PC-3 (cell line): ENCODE data around the gene CDA. TPM values are rescaled to one million over a fixed set of nuclear protein-coding genes. Genes with fewer than 3 reads are reported as not detected.

ENCODE experiments used
- ATAC-seq: fragments of 200-7000 bp; cut with Tn5 transposase; 2 replicates; pipeline ENCODE4 v1.9.1; 2020; ENCODE audit warnings: mild to moderate bottlenecking, moderate library complexity
- BruUV-seq: library from RNA; stranded (reverse); fragments of 400-500 nt; replicated peaks from 2 replicates; lab custom pipeline; 2021; lab: Mats Ljungman, UMichigan
- CTCF ChIA-PET: fragments of 300-600 bp; sonication (Branson Sonifier 250); formaldehyde crosslinking; loops from one replicate; lab custom pipeline; 2022; ENCODE audit warnings: antibody characterized with exemption; lab: Charles Lee
- POLR2A ChIA-PET: fragments of 300-600 bp; sonication (Branson Sonifier 250); formaldehyde crosslinking; loops from one replicate; lab custom pipeline; 2022; ENCODE audit warnings: antibody characterized with exemption; ENCODE audit not compliant: unreplicated experiment; lab: Charles Lee
- DNase-seq: peaks from one replicate; pipeline ENCODE4 v3.0.0-alpha.2; 2015
- H2AFZ ChIP-seq: fragments of 300-600 bp; sonication (generic); 2 replicates; pipeline ENCODE4 v1.6.0; 2016; ENCODE audit warnings: antibody characterized with exemption, low read length
- H3F3A ChIP-seq: fragments of 300-600 bp; sonication (generic); one replicate; pipeline ENCODE4 v1.6.0; 2017; ENCODE audit warnings: antibody characterized with exemption, low read length, control low read depth, mild to moderate bottlenecking; ENCODE audit not compliant: unreplicated experiment
- H3K27ac ChIP-seq: fragments of 300-600 bp; sonication (generic); 2 replicates; pipeline ENCODE4 v1.5.1; 2016; ENCODE audit warnings: mild to moderate bottlenecking, low read length
- H3K27me3 ChIP-seq: fragments of 300-600 bp; sonication (generic); 2 replicates; pipeline ENCODE4 v1.6.1; 2016; ENCODE audit warnings: low read length, mixed read lengths
- H3K36me3 ChIP-seq: fragments of 300-600 bp; sonication (generic); 2 replicates; pipeline ENCODE4 v1.6.1; 2016; ENCODE audit warnings: low read depth, mixed run types, low read length, mixed read lengths
- H3K4me1 ChIP-seq: fragments of 300-600 bp; sonication (generic); 2 replicates; pipeline ENCODE4 v1.5.1; 2016; ENCODE audit warnings: low read length; ENCODE audit not compliant: insufficient read depth
- H3K4me2 ChIP-seq: fragments of 300-600 bp; sonication (generic); 2 replicates; pipeline ENCODE4 v1.6.0; 2016; ENCODE audit warnings: low read length
- H3K4me3 ChIP-seq: fragments of 300-600 bp; sonication (generic); 2 replicates; pipeline ENCODE4 v1.5.1; 2016; ENCODE audit warnings: mild to moderate bottlenecking, low read length, mixed read lengths
- H3K79me2 ChIP-seq: fragments of 300-600 bp; sonication (generic); 2 replicates; pipeline ENCODE4 v1.6.1; 2017; ENCODE audit warnings: low read length, mixed read lengths
- H3K9ac ChIP-seq: fragments of 300-600 bp; sonication (generic); 2 replicates; pipeline ENCODE4 v1.6.0; 2016; ENCODE audit warnings: mild to moderate bottlenecking, low read length
- H3K9me2 ChIP-seq: fragments of 300-600 bp; sonication (generic); replicated peaks from 2 replicates; pipeline ENCODE4 v1.6.1; 2016; ENCODE audit warnings: mixed run types, low read length, mixed read lengths
- H3K9me3 ChIP-seq: fragments of 300-600 bp; sonication (generic); 2 replicates; pipeline ENCODE4 v1.6.1; 2016; ENCODE audit warnings: low read length, mixed read lengths
- H4K20me1 ChIP-seq: fragments of 300-600 bp; sonication (generic); 2 replicates; pipeline ENCODE4 v1.6.1; 2016; ENCODE audit warnings: low read length, mixed read lengths
- EZH2 ChIP-seq: fragments of 300-600 bp; sonication (generic); IDR thresholded peaks from one replicate; pipeline ENCODE4 v1.6.1; 2017; ENCODE audit warnings: antibody characterized with exemption, mild to moderate bottlenecking, low read length; ENCODE audit not compliant: unreplicated experiment
- EZH2phosphoT487 ChIP-seq: fragments of 300-600 bp; sonication (generic); IDR thresholded peaks from 2 replicates; pipeline ENCODE4 v1.6.1; 2018; ENCODE audit warnings: mild to moderate bottlenecking, antibody characterized with exemption, low read length, borderline replicate concordance
- intact Hi-C: fragments of 100-400 bp; cut with micrococcal nuclease; formaldehyde crosslinking; loops from 2 replicates; pipeline ENCODE4 v1.9.0; 2023
- total RNA-seq: library from RNA; depleted of rRNA; stranded (reverse); fragments of >200 nt; gene quantifications from 2 replicates; pipeline ENCODE4 v1.2.3, GENCODE V29; 2014
- TF ChIP-seq, protein P1 (sequence below): fragments of 300-600 bp; sonication (generic); conservative IDR thresholded peaks from 2 replicates; pipeline ENCODE4 v1.5.1; 2017; ENCODE audit warnings: antibody characterized with exemption, low read depth, mild to moderate bottlenecking, low read length

CDA gene
- total RNA-seq, 1 experiment from 2014 or later: 36.3 TPM

DNA sequence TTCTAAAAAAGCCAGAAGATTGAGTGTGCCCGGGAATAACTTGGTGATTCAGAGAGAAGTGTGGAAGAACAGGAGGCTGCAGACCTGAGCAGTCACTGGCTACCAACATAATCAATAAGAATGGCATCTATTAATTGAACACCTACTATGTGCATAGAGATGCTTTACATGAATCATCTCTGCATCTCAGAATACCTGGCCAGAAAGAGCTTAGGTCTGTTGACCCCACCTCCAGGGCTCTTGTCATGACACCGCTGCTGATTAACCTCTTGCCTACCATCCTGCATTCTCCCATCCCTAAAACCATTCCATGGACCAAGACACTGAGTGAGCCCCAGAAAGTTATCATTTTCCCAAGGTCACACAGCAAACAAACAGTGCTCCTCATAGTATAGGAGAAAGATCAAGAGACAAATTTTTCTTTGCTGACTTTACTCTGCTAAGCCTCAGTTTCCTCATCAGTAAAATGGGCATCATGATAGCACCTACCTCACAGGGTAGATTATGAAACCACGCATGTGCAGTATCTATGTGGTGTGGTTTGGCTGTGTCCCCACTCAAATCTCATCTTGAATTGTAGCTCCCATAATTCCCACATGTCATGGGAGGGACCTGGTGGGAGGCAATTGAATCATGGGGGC is 28.1 kb downstream of the CDA start:
- no peak for ATAC-seq
- H3F3A ChIP-seq: peaks cover 5% of the 10 kb centered on the region
- no peaks in the 10 kb centered on the region for H3K27me3 ChIP-seq
- no peak overlapping the region for H3K9ac ChIP-seq
- H3K79me2 ChIP-seq: no peaks in the 10 kb centered on the region
- H3K4me1 ChIP-seq: peaks cover 25% of the 10 kb centered on the region
- H3K36me3 ChIP-seq: peaks cover 6% of the 10 kb centered on the region
- no TSS peak for BruUV-seq
- no peak overlapping the region for H3K4me2 ChIP-seq
- no peak for TF ChIP-seq EZH2
- ChIA-PET POLR2A (no interaction called here), CTCF (no interaction called here)
- DNase-seq: no peak
- intact Hi-C loops: no loop called here
- no peaks in the 10 kb centered on the region for H3K9me3 ChIP-seq
- no peaks in the 10 kb centered on the region for H4K20me1 ChIP-seq
- H3K9me2 ChIP-seq: no peaks in the 10 kb centered on the region
- H3K27ac ChIP-seq: no peak overlapping the region
- no peak overlapping the region for H3K4me3 ChIP-seq
- no peak overlapping the region for H2AFZ ChIP-seq

DNA sequence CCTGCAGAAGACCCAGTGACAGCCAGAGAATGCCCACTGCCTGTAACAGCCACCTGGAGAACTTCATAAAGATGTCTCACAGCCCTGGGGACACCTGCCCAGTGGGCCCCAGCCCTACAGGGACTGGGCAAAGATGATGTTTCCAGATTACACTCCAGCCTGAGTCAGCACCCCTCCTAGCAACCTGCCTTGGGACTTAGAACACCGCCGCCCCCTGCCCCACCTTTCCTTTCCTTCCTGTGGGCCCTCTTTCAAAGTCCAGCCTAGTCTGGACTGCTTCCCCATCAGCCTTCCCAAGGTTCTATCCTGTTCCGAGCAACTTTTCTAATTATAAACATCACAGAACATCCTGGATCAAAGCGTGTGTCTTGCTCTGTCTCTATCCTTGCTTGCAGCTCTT is 29.7 kb downstream of the CDA start:
- Histone ChIP-seq H3K9me3 (no peaks in the 10 kb centered on the region), H3K4me1 (peaks cover 13% of the 10 kb centered on the region), H3K27ac (no peak overlapping the region), H3K4me3 (no peak overlapping the region), H3K27me3 (no peaks in the 10 kb centered on the region), H3K36me3 (peaks cover 6% of the 10 kb centered on the region), H3F3A (peaks cover 5% of the 10 kb centered on the region), H3K79me2 (no peaks in the 10 kb centered on the region), H3K4me2 (no peak overlapping the region), H3K9me2 (no peaks in the 10 kb centered on the region), H4K20me1 (no peaks in the 10 kb centered on the region), H3K9ac (no peak overlapping the region), H2AFZ (no peak overlapping the region)
- no peak for ATAC-seq
- DNase-seq: no peak
- CTCF ChIA-PET: no interaction called here
- POLR2A ChIA-PET: no interaction called here
- TF ChIP-seq EZH2 (no peak), EZH2phosphoT487 (no peak)
- TF ChIP-seq, protein P1, sequence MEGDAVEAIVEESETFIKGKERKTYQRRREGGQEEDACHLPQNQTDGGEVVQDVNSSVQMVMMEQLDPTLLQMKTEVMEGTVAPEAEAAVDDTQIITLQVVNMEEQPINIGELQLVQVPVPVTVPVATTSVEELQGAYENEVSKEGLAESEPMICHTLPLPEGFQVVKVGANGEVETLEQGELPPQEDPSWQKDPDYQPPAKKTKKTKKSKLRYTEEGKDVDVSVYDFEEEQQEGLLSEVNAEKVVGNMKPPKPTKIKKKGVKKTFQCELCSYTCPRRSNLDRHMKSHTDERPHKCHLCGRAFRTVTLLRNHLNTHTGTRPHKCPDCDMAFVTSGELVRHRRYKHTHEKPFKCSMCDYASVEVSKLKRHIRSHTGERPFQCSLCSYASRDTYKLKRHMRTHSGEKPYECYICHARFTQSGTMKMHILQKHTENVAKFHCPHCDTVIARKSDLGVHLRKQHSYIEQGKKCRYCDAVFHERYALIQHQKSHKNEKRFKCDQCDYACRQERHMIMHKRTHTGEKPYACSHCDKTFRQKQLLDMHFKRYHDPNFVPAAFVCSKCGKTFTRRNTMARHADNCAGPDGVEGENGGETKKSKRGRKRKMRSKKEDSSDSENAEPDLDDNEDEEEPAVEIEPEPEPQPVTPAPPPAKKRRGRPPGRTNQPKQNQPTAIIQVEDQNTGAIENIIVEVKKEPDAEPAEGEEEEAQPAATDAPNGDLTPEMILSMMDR: no peak
- no TSS peak for BruUV-seq
- intact Hi-C loops: no loop called here

DNA sequence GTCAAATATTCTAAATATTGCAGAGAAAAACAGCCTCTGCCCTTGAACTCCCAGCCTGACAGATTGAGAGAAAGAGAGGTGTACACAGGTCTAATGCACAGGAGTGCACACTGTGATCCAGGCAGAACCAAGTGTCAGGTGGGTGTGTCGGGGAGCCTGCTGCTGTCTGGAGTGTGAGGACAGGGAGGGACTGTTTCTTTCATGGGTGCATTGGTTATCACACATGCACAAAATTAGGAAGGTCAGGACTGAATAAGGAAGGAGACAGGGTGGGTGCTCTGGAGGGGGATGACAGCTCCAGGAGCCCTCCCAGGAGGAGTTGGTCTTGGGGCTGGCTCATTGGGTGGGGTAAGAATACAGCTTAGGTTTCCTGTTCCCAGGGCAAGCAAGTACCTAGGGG is 31.1 kb downstream of the CDA start:
- Histone ChIP-seq H3K27ac (no peak overlapping the region), H4K20me1 (no peaks in the 10 kb centered on the region), H3K4me1 (peaks cover 4% of the 10 kb centered on the region; the same call in 1 of the 2 replicates), H3K9ac (no peak overlapping the region), H3K79me2 (no peaks in the 10 kb centered on the region), H3K4me3 (no peak overlapping the region), H3K4me2 (no peak overlapping the region), H3K27me3 (no peaks in the 10 kb centered on the region), H3K36me3 (peaks cover 3% of the 10 kb centered on the region), H2AFZ (no peak overlapping the region), H3K9me2 (no peaks in the 10 kb centered on the region), H3K9me3 (no peaks in the 10 kb centered on the region), H3F3A (no peaks in the 10 kb centered on the region)
- ATAC-seq (no peak), DNase-seq (no peak)
- BruUV-seq: no TSS peak
- POLR2A ChIA-PET: no interaction called here
- TF ChIP-seq, protein P1: no peak
- TF ChIP-seq EZH2 (no peak), EZH2phosphoT487 (no peak)
- CTCF ChIA-PET: no interaction called here
- intact Hi-C loops: no loop called here
